Endothelial cell of umbilical vein (primary cell): ENCODE data around the gene SLC2A4. TPM values are rescaled to one million over a fixed set of nuclear protein-coding genes. Genes with fewer than 3 reads are reported as not detected.

Experiments
- BruUV-seq: library from RNA; stranded (reverse); fragments of 400-500 nt; replicated peaks from 2 replicates; lab custom pipeline; 2021; lab: Mats Ljungman, UMichigan
- CTCF ChIA-PET: fragments of 300-600, 350-600 bp; sonication (Branson Sonifier 250); formaldehyde crosslinking; loops from one replicate; lab custom pipeline; 2021; ENCODE audit warnings: antibody characterized with exemption, inconsistent platforms; lab: Charles Lee
- POLR2A ChIA-PET: fragments of 300-600, 350-600 bp; sonication (Branson Sonifier 250); formaldehyde crosslinking; loops from one replicate; lab custom pipeline; 2021; ENCODE audit warnings: antibody characterized with exemption, inconsistent platforms; lab: Charles Lee
- DNase-seq: peaks from one replicate; pipeline ENCODE4 v3.0.0-alpha.2; 2011; ENCODE audit warnings: low read depth, low spot score
- FAIRE-seq: peaks from 2 replicates; lab custom pipeline; 2011; peaks lifted over from hg19 to GRCh38; lab: Jason Lieb, UNC
- H2AFZ ChIP-seq: 2 replicates; pipeline ENCODE4 v1.6.0; 2012; ENCODE audit warnings: low read depth, low read length, control low read depth, inconsistent platforms
- H3K27ac ChIP-seq: 2 replicates; pipeline ENCODE4 v1.5.1; 2011; ENCODE audit warnings: low read depth, mild to moderate bottlenecking, control low read depth, low read length, moderate library complexity; ENCODE audit not compliant: insufficient read depth
- H3K27me3 ChIP-seq, 2 experiments: 2 replicates each; pipeline versions ENCODE4 v1.6.0 to v1.6.1; 2011; ENCODE audit warnings: low read length in 2 of 2, mixed read lengths in 1 of 2; ENCODE audit not compliant: control insufficient read depth in 2 of 2, insufficient read depth in 2 of 2
- H3K36me3 ChIP-seq, 2 experiments: 2 replicates in 1 of 2; 3 replicates in 1 of 2; pipeline ENCODE4 v1.5.1; 2011; ENCODE audit warnings: low read length in 2 of 2, mild to moderate bottlenecking in 1 of 2, moderate library complexity in 1 of 2; ENCODE audit not compliant: control insufficient read depth in 2 of 2, insufficient read depth in 2 of 2; ENCODE audit errors: extremely low read depth in 1 of 2
- H3K4me1 ChIP-seq: 3 replicates; pipeline ENCODE4 v1.5.1; 2011; ENCODE audit warnings: mild to moderate bottlenecking, low read length; ENCODE audit not compliant: control insufficient read depth, insufficient read depth; ENCODE audit errors: extremely low read depth
- H3K4me2 ChIP-seq: 2 replicates; pipeline ENCODE4 v1.6.1; 2011; ENCODE audit warnings: low read length, control low read depth, mixed read lengths; ENCODE audit not compliant: insufficient read depth
- H3K4me3 ChIP-seq, 3 experiments: fragments of 200-600 bp in 1 of 3; sonication (generic), shearing (Covaris generic) in 1 of 3; replicated peaks in 1 of 3; 2 replicates each; pipeline ENCODE4 v1.5.1; 2011 to 2016; ENCODE audit warnings: control low read depth in 3 of 3, low read length in 3 of 3, mild to moderate bottlenecking in 2 of 3, inconsistent platforms in 1 of 3, low read depth in 1 of 3, moderate library complexity in 1 of 3; ENCODE audit not compliant: insufficient read depth in 1 of 3
- H3K79me2 ChIP-seq: 2 replicates; pipeline ENCODE4 v1.6.0; 2012; ENCODE audit warnings: low read length, inconsistent platforms; ENCODE audit not compliant: control insufficient read depth, insufficient read depth
- H3K9ac ChIP-seq: replicated peaks from 2 replicates; pipeline ENCODE3; 2011; ENCODE audit warnings: low read length, control low read depth; ENCODE audit not compliant: insufficient read depth; ENCODE audit errors: extremely low read depth
- H3K9me1 ChIP-seq: replicated peaks from 3 replicates; pipeline ENCODE4 v1.6.0; 2011; ENCODE audit warnings: mild to moderate bottlenecking, low read length; ENCODE audit not compliant: control insufficient read depth, insufficient read depth; ENCODE audit errors: extremely low read depth
- H3K9me3 ChIP-seq: replicated peaks from 2 replicates; pipeline ENCODE4 v1.5.1; 2012; ENCODE audit warnings: low read length, inconsistent platforms; ENCODE audit not compliant: control insufficient read depth, insufficient read depth
- H4K20me1 ChIP-seq: replicated peaks from 2 replicates; pipeline ENCODE3; 2011; ENCODE audit warnings: mild to moderate bottlenecking, low read length; ENCODE audit not compliant: control insufficient read depth, insufficient read depth; ENCODE audit errors: extremely low read depth
- CTCF ChIP-seq, 2 donors: IDR thresholded peaks; 1 replicate in 1 of 2; 2 replicates in 1 of 2; pipeline ENCODE4 v1.5.1; 2011; ENCODE audit warnings: low read length in 2 of 2, mild to moderate bottlenecking in 2 of 2, moderate library complexity in 2 of 2, control low read depth in 1 of 2, inconsistent platforms in 1 of 2, low read depth in 1 of 2; ENCODE audit not compliant: insufficient read depth in 1 of 2; ENCODE audit errors: extremely low read depth in 1 of 2
- EZH2 ChIP-seq: IDR thresholded peaks from 2 replicates; pipeline ENCODE4 v1.6.1; 2012; ENCODE audit warnings: borderline replicate concordance, low read depth, mild to moderate bottlenecking, moderate library complexity, low read length, inconsistent platforms; ENCODE audit not compliant: severe bottlenecking
- FOS ChIP-seq: IDR thresholded peaks from 2 replicates; pipeline ENCODE4 v1.6.1; 2011; ENCODE audit warnings: mild to moderate bottlenecking, low read length, moderate library complexity, borderline replicate concordance; ENCODE audit not compliant: insufficient read depth
- GATA2 ChIP-seq: IDR thresholded peaks from 2 replicates; pipeline ENCODE4 v1.7.0; 2011; ENCODE audit warnings: low read depth, mild to moderate bottlenecking, moderate library complexity, mixed read lengths, low read length; ENCODE audit not compliant: insufficient read length, insufficient read depth
- JUN ChIP-seq: IDR thresholded peaks from 2 replicates; pipeline ENCODE4 v1.6.1; 2011; ENCODE audit warnings: borderline replicate concordance, low read depth; ENCODE audit not compliant: insufficient read length, insufficient read depth
- MAX ChIP-seq: IDR thresholded peaks from 2 replicates; pipeline ENCODE4 v1.6.1; 2011; ENCODE audit not compliant: insufficient read depth, insufficient read length
- MYC ChIP-seq: IDR thresholded peaks from one replicate; pipeline ENCODE4 v1.6.1; 2011; ENCODE audit warnings: mild to moderate bottlenecking, low read depth, low read length
- POLR2A ChIP-seq: IDR thresholded peaks from 2 replicates; pipeline ENCODE4 v1.6.1; 2012; ENCODE audit warnings: low read depth, mild to moderate bottlenecking, control low read depth, low read length
- POLR2AphosphoS5 ChIP-seq: IDR thresholded peaks from 2 replicates; pipeline ENCODE4 v1.6.1; 2012; ENCODE audit warnings: low read depth, mild to moderate bottlenecking, control low read depth, low read length, moderate library complexity; ENCODE audit not compliant: insufficient read depth
- dilution Hi-C: fragments of 300-500 bp; cut with MboI; formaldehyde crosslinking; loops from one replicate; pipeline ENCODE4 v1.15.0; 2019; ENCODE audit warnings: low sequenced_read_pairs; ENCODE audit not compliant: extremely low pct_ligation_motif_present
- intact Hi-C: fragments of 100-400 bp; cut with micrococcal nuclease; formaldehyde crosslinking; loops from one replicate; pipeline ENCODE4 v1.10.0; 2022
- polyA plus RNA-seq, 4 experiments: library from polyadenylated mRNA; depleted of rRNA in 3 of 4; stranded (reverse) in 3 of 4; unstranded in 1 of 4; fragments of >200 nt; gene quantifications; 2 replicates each; pipeline versions ENCODE4 v1.2.1 to v1.2.3, GENCODE V29; 2011 to 2012; ENCODE audit warnings: missing spikeins in 1 of 4
- total RNA-seq: library from RNA; stranded (reverse); gene quantifications from 2 replicates; pipeline ENCODE4 v1.2.3, GENCODE V29; 2021

The SLC2A4 gene
- total and polyA plus RNA-seq, 2 donors (not counting 3 experiments of a cell fraction or from before 2014, with no cell fraction given), result 0.12 TPM; not detected in 1

GRCh38 chr17:7326186-7326585 lies 44.7 kb downstream of the SLC2A4 start:
- ChIA-PET POLR2A (no interaction called here), CTCF (interaction anchor here (1.0 to 1.2 kb wide), 2 partner anchors 19 to 30 kb away, joined by 3 to 4 read pairs; no protein-coding TSS in a partner anchor)
- dilution Hi-C loops, result no loop called here
- peaks cover 10 to 32% of the 10 kb centered on the region in 2 experiments for H3K36me3 ChIP-seq
- no peak overlapping the region for H3K27ac ChIP-seq
- peaks cover 10% of the 10 kb centered on the region for H3K4me1 ChIP-seq
- no peak overlapping the region for H3K4me3 ChIP-seq
- no peak overlapping the region for H3K4me2 ChIP-seq
- TF ChIP-seq JUN, result no peak
- no peak for TF ChIP-seq MAX
- no peak for TF ChIP-seq GATA2
- no peak for TF ChIP-seq POLR2A
- no peak for TF ChIP-seq POLR2AphosphoS5
- TF ChIP-seq MYC, result no peak
- no peak for TF ChIP-seq FOS
- TF ChIP-seq CTCF (IDR thresholded peaks at IDR 0.05; ENCODE audit: extremely low read depth in 1 of 2, insufficient read depth in 1 of 2, low read depth in 1 of 2, low read length in 2 of 2), result no peak
- TF ChIP-seq EZH2, result no peak
- no peaks in the 10 kb centered on the region for H4K20me1 ChIP-seq
- intact Hi-C loops, result no loop called here
- BruUV-seq, result no TSS peak
- H3K9ac ChIP-seq, result no peak overlapping the region
- DNase-seq (no peak), FAIRE-seq (no peak)
- H3K79me2 ChIP-seq, result peaks cover 10% of the 10 kb centered on the region
- H3K9me1 ChIP-seq, result no peaks in the 10 kb centered on the region
- H3K27me3 ChIP-seq, result no peaks in the 10 kb centered on the region
- H2AFZ ChIP-seq, result no peak overlapping the region
- H3K9me3 ChIP-seq, result no peaks in the 10 kb centered on the region
